Measurements from ENCODE around the gene PTGS2.

DNA sequence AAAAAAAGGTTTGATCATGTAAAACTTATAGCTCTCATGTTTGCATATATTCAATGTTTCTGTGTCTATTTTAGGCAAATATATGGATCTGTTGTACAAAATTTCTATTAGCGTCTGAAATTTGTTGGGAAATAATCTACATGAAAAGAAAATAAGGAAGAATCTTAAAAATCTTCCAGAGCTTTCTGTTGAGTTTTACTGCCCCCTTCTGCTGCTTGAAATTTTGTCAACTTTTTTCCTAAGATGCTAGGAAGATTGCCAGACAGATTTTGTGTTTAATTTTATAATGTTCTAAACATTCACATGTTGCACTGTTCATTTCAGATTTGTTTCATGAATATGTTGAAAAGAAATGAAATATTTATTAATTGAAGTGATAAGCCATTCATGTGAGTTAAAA, 2.5 kb upstream of the PTGS2 start:
- TF ChIP-seq, protein P1, sequence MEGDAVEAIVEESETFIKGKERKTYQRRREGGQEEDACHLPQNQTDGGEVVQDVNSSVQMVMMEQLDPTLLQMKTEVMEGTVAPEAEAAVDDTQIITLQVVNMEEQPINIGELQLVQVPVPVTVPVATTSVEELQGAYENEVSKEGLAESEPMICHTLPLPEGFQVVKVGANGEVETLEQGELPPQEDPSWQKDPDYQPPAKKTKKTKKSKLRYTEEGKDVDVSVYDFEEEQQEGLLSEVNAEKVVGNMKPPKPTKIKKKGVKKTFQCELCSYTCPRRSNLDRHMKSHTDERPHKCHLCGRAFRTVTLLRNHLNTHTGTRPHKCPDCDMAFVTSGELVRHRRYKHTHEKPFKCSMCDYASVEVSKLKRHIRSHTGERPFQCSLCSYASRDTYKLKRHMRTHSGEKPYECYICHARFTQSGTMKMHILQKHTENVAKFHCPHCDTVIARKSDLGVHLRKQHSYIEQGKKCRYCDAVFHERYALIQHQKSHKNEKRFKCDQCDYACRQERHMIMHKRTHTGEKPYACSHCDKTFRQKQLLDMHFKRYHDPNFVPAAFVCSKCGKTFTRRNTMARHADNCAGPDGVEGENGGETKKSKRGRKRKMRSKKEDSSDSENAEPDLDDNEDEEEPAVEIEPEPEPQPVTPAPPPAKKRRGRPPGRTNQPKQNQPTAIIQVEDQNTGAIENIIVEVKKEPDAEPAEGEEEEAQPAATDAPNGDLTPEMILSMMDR (IDR thresholded peaks at IDR 0.05), result no peak
- TF ChIP-seq POLR2A (IDR thresholded peaks at IDR 0.05), result no peak
